GM21576 (cell line): ENCODE measurements around the gene C3orf18.

Source experiments
- ATAC-seq: cut with Tn5 transposase; IDR thresholded peaks from one replicate; pipeline ENCODE4 v1.9.1; 2021; ENCODE audit warnings: mild to moderate bottlenecking, moderate library complexity; ENCODE audit not compliant: unreplicated experiment

Gene C3orf18

DNA sequence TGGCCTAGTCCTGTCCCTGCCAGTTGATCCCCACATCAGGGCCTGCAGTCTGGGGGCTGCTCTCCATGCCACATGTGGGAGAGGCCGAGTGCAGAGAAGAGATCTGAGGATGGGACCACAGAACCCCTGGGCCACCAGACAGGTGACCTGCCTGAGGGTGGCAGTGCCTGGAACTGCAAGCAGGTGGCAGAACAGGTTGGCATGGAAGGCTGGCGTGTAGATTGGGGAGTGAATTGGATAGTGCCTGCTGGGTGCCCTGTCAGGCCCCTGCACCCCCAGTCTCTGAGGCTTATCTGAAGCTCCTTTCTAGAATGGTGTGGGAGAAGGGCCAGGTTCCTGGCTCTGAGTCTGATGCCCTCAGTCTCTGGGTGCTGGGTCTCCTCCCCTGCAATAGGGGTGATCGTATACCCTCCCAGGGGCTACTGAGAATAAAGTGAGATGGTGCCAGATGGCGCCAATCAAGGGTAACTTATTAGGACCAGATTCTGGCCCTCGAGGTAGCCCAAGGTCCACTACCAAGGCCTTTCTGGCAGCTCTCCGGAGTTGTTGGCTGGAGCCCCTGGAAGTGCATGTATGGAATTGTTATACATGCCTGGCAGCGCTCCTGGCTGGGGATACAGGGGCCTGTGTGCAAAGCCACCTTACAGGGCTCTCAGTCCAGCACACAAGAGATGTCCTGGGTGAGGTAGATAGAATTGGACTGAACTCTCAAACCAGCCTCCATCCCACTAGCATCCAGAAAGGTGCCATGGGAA is 15.7 kb downstream of the C3orf18 start:
- no peak for ATAC-seq

DNA sequence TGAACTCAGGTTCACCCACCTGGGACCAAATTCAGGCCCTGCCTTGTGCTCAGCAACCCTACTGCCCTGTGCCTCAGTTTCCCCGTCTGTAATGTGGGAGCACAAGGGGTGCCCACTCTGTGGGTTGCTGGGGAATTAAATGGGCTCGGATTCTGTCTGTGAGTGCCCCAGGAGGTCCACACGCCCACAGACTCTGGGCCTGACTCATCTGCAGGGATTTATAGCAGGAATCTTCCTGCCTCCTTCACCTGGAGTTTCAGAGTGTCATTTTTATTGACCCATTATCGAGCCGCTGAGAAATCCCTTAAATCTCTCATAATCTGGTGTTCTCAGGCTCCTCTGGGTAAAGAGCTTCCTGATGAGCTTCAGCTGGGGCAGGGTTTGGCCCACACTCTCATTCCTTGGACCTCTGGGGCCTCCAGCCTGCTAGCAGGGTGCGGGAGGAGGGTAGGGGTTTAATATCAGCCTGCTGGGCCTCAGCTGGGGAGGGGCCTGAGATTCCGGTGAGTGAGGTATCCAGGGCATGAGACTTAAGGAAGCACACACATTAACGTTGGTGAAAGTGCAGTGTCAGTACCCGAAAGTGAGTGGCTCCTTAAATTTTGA is 16.4 kb downstream of the C3orf18 start:
- no peak for ATAC-seq

DNA sequence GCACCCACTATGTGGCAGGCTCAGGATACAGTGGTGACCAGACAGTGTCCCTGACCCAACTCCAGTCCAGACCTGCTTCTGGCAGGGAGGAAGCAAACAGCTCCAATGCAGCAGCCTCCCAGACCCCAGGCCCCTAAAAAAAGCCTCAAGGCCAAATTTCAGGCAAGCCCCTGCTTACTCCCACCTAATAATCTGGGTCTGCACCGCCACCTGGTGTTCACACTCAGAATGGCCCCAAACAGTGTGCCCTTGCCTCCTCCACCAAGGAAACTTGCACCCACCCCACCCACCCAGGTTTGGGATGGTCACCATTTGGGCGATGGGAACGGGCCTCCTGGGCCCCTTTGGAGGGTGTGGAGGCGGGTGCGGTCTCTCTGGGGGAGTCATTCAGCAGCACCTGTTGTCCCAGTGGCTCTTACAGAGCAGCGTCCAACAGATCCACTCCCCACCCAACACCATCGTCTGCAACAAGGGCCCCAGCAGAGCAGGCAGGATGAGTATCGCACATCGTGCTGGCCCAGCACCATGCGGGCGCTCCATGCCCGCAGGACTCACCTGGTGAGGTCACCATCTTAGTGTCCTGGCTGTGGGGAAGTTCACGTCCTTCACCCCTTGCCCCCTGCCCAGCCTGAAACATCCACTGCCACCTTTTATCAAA is 17.3 kb downstream of the C3orf18 start:
- peak; percentile 63 for ATAC-seq

DNA sequence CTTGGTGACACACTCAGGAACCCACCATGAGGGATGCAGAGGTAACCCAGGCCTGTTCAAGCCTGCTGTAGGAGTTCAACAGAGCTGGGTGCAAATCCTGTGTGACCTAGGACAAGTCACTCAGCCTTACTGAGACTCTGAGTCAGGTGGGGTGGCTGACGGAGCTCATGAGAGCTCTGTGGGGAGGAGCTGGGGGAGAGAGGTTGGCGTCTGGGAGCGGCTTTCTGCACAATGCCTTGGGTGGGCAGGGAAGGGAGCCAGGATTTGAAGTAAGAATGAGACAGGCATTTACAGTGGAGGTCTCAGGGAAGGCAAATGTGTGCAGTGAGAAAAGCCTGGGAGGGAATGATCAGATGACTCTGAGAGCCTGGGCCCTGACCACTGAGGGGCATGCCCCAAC is 18.3 kb downstream of the C3orf18 start:
- ATAC-seq = no peak

DNA sequence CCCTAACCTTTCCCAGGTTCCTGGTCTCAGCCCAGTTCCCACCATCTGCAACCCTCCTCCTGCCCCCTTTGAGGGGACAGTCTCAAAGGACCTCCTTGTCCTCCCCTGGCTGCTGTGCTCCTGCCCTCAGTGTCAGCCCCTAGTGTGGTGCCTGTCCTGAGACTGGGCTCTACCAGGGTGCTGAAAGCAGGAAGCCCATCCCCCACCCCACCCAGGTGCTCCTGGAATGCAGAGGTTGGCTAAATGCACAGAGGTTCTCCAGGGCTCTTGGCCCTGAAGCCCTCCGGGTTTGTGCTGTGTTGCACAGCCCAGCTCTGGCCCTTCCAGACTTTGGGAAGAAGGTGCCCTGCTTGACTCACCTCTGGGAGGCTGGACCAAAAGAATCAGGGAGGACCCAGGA is 21.8 kb downstream of the C3orf18 start:
- ATAC-seq = no peak

DNA sequence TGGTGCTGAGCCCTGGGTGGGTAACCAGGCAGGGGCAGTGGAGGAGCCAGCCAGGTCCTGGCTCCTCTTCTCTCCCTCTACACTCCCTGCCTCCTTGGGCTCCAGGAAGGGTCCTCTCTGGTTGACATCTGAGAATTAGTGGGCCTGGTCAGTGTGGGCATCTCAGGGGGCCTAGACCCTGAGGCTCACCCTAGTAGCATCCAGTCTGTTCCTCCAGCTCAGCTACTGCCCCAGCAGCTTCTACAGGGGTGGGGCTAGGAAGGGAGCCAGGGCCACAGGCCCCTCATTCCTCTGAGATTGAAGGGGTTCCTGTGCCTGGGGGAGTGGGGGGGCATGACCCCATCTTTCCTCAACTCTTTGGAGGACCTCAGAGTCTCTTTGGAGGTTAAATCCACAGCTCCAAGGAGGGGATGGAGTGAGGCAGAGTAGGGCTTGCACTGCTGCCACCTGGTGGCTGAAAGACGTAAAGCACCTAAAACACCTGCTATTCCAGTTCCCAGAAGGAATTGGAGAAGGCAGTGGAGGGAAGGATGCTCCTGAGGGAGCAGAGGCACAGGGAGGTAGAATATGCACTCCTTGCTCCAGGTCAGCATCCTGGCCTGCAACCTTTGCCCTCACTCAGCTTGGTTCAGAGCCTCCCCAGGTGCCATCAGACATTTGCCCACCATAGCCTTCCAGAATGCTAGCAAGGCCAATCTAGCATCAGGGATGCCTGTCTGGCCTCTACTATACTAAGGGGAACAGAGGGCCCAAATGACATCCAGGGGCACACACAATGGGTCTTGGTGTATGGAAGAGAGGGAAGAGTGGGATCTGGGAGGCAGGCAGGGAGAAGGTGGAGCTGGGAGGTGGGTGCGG is 25.1 kb downstream of the C3orf18 start:
- no peak for ATAC-seq

DNA sequence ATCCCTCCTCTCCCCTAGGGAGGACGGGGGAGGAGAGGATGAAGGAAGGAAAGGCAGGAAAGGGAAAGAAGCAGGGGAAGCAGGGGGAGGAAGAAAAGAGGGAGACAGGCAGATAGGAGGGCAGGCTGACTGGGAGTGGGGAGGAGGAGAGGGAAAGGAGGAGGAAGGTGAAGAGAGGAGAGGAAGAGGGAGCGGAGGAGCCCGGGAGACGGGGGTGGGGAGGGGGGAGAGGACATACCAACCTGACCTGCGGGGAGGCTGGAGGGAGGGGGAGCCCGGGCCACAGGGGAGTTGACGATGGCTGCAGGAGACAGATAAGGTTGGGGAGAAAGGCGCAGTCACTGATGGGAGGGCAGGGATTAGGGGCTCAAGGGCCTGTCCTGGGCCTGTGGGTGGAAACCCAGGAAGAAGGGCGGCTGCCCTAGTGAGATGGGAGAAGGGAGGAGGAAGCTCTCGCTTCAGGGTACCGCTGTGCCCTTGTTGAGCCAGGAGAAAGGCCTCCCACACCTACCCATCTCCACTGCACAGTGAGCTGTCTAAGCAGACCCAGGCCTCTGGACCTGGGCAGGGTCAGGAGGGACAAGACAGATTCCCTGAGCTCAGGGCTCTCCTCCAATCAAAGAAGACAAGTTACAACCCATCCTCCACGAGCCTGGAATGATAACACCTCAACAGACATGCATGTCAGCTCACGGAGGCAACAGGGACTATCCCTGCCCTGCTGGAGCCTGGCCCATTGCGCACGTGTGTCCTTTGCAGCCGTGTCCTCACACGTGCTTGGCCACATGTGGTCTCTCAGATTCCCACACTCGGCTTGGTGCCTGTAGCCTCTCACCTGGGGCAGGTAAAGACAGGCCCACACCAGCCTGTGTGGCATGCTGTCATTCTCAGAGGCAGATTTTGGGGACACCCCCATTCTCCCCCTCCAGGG is 27.9 kb downstream of the C3orf18 start:
- ATAC-seq = no peak

DNA sequence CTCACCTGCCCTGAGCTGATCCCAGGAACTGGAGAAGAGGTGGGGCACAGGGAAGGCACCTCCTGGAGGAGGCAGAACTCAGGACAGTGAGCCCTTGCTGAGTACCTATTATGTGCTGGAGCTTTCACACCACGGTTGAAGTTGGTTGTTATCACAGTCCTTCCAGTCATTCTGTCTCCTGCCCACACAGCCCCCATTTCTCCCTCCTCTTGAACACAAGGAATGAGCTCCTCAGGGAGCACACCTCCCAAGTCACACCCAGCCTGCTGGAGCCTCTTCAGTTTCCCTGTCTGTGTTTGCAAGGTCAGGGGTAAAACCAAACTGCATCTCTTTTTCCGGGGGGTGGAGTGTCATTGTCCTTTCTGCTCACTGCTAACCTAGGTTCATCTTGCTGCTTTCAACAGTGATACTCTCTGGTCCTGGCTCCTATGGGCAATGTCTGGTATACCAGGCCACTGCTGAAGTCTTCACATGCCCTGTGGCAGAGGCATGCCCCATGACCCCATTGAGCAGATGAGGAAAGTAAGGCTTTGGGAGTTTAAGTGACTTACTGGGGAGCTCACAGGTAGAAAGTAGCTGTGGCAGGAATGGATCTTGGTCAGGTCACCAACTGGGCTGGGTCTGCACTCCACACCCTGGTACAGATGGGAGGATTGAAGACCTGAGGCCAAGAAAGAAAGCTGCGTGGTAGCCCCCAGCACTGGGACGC is 30.0 kb downstream of the C3orf18 start:
- ATAC-seq = no peak

DNA sequence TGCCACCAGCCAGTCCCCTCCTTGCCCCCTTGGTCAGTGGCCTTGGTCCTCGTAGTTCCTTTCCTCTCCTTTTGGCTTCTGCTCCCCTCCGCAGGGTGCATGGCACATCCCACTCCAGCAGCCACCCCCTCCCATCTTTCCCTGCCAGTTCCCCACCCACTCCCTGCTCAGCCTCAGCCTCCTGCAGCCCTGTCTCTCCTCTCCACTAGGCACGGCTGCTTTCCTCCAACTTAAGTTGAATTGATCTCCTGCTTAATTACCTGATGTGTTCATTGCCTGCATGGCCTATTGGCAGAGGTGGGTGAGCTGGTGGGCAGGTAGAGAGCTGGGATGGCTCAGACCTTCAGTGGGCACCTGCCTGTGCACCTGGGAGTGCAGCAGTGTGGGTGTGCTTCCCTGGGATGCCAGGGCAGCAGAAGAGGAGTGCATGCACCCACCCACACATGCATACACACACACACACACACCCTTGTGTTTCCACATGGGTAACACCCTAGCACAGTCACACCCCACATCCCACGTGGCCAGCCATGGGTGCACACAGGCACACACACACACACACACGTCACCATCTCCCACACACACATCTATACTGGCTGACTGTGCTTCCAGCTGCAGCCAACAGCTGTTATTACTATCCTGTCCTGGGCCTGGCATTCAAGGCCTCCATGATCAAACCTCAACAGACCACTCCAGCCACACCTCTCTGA is 30.9 kb downstream of the C3orf18 start:
- no peak for ATAC-seq

DNA sequence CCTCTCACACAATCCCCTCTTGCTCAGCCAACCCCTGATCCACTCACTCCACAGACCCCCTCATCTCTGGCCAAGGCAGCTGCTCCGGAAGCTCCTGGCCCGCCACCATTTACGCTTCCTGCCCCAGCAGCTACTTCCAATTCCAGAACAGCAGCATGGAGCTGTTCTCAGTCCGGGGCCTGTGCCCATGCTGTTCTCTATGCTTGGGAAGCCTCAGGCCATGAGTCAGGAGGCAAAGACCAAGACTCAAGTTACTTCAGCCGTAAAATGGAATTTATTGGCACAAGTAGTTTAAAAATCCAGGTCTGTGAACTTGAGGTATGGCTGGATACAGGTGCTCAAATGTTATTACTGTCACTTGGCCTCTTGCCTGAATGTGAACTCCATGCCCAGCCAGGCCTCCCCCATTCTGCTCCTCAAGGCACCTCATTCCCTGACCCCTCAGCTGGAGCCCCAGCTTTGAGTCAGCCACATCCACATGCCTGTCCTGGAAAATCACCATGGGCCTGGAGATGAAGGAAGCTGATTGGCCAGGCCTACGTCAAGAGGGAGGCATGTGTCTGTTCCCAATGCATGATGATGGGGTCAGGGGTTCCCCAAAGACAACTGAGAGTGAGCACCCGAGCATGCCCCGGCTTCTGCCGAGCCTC is 32.7 kb downstream of the C3orf18 start:
- ATAC-seq = no peak

DNA sequence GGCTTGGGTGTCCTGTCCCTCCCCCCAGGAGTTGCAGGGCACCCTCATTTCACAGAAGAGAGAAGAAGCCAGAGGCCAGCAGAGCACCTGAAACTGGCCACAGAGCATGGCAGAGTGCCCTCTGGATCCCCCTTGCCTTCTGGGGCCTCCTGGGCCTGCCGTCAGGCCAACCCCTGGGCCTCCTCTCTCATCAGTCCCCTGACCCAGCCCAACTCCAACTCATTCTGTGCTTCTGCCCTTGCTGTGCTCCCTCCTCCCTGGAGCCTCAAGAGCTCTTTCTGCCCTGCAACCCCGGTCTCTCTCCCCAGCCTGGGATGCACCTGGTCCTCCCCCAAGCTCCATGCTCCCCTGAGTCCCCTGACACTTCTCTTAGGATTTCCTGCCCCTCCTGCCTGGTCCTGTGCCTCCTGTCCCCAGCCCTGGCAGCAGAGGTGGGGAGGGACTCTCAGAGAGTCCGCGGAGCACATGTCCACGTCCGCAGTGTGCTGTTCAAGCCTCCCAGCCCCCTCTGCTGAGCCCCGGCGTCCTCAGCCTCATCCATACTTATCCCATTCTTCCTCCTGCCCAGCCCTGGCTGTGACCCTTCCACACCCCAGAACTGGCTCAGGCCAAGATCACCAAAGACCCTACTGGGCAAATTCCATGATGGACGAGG is 33.6 kb downstream of the C3orf18 start:
- ATAC-seq = no peak

DNA sequence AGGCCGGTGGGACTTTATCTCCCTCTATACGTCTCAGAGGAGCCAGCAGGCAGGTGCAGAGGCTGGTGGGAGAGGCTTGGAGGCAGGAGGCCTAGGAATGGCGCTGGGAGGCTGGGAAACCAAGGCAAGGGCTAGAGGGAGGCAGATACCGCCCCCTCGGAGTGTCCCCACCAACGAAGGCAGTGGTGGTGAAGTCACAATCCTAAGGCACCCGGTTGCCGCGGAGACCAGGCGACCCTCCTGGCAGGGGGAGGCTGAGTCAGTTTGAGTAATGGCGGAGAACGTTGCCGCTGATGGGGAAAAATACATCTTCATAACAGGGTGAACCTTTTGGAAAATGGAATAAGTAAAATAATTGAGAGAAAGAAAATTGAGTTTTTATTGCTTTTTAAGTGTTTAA is 34.2 kb downstream of the C3orf18 start:
- no peak for ATAC-seq

DNA sequence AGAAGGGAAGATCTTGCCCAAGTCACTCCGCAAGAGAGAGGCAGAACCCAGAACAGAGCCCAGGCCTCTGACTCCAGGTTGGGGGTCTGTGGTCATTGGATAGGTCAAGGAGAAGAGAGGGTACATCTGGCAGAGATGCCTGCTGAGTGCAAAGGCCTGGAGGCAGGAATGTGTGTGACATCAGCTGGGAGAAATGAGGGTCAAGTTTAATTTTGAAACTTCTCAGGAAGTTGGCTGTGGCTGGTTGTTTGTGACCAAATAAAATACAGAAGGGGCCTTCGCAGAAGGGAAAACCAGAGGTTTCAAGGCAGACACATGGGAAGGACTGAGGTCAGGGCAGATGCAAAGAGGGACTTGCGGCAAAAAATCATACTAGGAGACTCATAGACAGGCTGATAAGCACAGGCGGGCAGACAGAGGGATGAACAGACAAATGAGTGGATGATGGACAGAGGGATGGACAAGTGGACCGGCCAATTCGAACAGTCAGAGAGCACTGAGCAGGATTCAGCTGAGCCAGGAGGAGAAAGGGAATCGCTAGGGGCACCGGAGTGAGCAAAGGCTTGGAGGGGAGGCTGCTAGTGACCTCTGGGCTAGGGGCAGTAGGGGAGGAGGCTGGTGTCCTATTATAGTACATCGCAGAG is 35.4 kb downstream of the C3orf18 start:
- ATAC-seq = no peak

DNA sequence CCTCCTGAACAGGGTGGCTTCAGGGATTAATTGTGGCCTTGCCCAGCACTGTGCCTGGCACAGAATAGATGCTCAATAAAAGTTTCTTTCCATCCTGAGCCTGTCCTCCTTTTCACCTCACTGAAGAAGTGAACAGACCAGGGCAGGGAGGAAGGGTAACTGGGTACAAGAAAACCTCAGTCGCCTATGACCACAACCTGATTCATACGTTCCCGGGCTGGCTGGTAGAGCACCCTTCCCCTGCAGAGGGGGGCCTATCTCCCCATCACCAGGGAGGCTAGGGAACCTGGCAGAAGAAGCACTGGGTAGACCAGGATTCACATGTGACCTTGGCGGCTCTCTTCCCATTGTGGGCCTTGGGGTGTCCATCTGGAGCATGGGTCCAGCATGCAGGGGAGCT is 36.3 kb downstream of the C3orf18 start:
- ATAC-seq = no peak

DNA sequence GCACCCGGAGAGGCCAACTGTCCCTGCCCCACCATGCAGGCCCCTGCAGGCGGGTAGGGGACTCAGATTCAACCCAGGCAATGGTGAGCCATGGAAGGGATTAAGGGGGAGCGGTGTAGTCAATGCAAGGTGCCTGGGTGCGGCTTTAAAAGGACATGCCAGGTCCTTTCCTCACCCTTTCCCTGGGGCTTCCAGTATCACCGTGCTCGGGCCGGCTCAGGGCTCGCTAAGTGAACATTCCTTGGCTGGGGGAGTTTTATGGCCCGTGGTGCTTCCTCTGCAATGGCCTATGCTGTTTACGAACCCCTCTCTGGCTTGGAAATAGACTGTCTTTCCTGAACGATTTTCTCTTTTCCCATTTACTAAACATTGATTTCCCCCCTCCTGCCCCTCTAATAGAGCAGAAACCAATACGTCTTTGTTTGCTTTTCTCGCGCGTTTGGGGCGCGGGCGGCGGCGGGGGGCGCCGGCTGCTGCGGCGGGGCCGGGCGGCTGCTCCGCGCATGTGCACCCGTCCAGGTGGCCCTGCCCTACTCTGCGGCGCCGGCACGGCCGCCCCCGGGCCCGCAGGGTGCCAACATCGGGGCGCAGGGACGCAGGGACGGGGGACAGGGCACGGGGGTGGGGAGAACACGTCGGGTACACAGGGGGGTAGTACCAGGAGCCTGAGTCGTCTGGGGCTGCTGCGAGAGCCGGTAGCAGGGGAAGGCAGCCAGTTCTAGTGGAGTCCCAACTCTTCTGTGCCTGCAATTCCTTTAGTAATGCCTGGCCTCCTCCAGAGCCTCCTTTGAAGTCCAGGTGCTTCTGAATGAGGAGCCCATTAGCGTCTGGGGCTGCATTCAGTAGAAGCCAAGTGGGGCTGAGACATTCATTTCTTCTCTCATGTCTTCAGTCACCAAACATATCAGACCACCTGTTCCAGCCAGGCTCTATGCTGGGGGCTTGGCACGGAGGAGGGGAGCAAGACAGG is 37.3 kb downstream of the C3orf18 start:
- ATAC-seq = no peak

DNA sequence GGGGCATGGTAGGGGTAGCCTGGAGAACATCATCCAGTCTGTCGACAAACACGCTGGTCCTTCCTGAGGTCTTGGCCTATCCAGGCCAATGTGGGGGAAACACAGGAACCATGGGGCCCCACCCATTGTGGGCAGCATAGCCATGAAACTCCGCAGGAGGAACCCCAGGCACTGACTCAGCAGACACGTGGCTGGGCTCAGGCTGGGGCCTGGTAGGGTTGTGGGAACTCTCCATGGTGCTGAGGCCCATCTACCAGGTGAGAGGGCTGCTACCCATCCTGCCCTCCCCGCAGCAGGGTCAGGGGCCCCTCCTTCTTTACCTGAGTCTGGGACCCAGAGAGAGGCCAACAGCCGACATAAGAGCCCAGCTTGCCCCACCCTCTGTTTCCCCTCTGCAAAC is 41.6 kb downstream of the C3orf18 start:
- ATAC-seq = no peak
